SKM-1 (cell line): ENCODE data around the gene FXYD1.
A peak's percentile ranks its signal among the peaks of the same experiment; 100 is the strongest.
"Not testable (repeated sequence)": the region's sequence is repeated elsewhere in the genome, so short reads cannot be mapped to it uniquely, and the experiment has no call there.

Source experiments
- DNase-seq: peaks from one replicate; lab custom pipeline; 2025; ENCODE audit not compliant: unreplicated experiment; lab: John Stamatoyannopoulos, UW

Gene FXYD1

GRCh38 chr19:35141837-35142605 is 3.4 kb downstream of the FXYD1 start:
- DNase-seq: no peak

GRCh38 chr19:35142606-35143230 is 4.1 kb downstream of the FXYD1 start:
- DNase-seq: peak; percentile 26

DNA sequence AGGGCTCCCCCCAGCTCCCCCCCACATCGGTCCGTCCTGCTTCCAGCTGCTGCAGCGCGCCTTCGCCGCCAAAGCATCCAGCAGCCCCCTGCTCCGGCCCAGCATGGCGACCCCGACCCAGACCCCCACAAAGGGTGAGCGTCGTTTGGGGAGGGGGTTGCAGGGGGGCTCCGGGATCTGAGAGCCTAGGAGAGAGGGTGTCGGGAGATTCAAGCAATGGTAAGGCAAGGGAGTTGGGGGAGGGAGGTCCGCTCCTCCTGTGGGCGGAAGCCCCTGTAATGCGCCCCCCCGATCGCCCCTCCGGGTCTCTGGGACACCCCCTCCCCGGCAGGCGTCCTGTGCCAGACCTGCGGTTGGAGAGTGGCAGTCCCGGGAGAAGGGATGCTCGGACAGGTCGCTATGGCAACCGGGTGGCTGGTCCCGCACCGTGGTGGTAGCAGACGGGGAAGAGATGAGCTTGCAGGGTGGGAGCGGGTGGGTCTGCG is 4.6 kb downstream of the FXYD1 start, which contains the start of gene FXYD7:
Gene FXYD7 (plus strand): TSS at position 25 of the 485 bp plus-strand sequence. CDS start 79 bp downstream, at position 104.
- no peak for DNase-seq

DNA sequence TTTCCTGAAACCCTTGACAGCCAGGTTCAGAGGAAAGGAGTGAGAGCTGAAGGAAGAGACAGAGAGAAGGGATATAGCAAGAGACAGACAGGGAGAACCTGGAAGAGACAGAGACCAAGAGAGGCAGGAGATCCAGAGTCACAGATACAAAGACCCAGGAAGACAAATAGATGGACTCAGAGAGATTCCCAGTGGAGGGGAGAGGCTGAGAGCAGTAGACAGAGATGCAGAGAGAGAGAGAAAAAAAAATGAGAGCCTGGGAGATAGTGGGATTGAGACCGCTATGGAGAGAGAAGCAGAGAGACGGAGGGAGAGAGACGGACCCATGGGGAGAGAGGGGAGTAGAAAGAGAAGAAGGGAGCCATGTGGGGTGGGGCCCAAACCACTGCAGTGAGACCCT is 5.2 kb downstream of the FXYD1 start:
- DNase-seq: no peak

DNA sequence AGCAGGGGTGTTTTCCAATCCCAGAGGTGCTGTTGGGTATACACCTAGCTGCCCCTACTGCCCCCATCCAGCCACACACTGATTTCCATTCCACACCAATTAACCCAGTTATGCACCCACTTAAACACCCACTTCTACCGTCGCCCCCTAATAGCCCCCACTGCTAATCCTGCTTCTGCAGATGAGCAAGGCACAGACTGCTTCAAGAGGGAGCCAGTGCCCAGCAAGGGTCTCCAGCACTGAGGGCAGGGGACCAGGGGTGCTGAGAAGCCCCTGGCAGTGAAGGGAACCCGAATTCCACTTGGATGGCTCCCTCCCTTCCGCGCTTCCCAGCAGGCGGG is 5.6 kb downstream of the FXYD1 start:
- no peak for DNase-seq

DNA sequence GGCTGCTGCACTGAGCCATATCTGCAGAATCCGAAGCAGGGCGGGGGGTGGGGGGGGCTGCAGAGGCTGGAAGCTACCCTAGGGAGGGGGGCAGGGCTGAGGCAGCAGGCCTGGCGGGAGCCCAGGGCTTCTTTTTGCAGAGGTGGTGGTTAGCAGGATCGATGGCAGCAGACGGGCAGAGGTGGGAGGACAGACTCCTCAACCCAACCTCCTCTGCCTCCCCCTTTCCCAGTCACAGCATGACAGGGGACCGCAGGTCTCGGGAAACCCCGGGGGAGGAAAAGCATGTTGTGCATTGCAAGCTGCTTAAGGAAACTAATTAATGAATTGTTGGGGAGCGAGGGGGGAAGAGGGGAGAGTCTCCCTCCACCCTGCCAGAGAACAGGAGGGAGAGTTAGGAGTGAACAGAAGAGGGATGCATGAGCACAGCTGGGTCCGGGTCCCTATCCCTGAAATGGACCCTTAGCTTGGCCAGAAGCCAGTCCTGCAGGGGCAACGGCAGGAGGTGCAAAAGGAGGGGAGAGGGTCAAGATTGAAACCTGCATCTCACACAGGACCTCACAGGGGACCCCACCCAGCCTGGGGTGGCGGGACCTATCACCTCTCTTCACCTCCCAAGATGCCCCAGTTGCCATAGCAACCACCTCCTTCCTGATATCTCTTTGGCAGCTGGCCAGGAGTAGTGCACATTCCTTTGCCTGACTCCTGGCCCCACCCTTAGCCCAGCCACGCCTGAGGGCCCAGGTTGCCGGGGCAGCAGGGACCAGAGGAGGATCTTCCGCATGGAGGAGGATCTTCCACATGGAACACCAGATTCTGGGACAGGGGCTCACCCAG is 6.2 kb downstream of the FXYD1 start:
- no peak for DNase-seq

GRCh38 chr19:35146746-35147459 is 8.3 kb downstream of the FXYD1 start:
- DNase-seq: no peak

GRCh38 chr19:35149463-35149862 is 10.8 kb downstream of the FXYD1 start:
- DNase-seq: no peak

GRCh38 chr19:35150445-35150844 is 11.8 kb downstream of the FXYD1 start:
- no peak for DNase-seq

- no peak for DNase-seq
Measured at GRCh38 chr19:35151273-35152065, 12.8 kb downstream of the FXYD1 start.

- not testable (repeated sequence) for DNase-seq
Measured at GRCh38 chr19:35153129-35153522, 14.5 kb downstream of the FXYD1 start.

DNA sequence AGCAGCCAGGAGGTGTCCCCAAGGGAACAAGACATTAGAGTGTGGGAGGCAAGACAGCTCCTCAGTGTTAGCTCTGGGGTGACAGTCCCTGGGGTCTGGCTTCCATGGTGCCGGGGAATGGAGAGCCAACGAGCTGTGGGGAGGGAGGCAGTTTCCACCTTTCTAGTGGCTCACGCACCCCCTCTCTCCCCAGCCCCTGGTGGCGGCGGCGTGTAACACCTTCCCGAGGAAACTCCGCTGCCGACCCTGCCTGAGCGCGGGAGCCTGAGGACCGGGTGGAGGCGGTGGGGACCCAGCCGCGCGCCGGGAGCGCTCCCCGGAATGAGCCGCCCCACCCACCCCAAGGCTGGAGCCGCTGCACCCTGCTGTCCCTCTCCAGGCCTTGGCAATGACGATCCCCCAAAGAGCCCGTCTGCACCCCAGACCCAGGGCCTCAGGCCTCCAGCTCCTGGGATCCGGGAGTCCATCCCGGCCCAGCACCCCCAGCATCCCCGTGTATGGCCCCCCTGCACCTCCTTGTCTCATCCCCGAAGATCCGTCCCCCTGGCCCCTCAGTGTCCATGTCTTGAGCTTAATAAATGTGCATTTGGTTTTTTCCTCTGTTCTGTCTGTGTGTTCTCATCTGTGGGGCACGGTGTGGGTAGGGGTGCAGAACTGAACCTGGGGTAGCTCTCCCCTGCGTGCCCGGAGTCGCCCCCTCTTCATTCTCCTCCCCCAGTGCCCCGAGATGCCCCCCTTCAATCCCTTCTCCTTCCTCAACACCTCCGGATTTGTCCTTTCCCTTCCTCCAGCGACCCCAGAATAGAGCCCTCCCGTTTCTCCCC is 15.3 kb downstream of the FXYD1 start:
- DNase-seq: no peak

GRCh38 chr19:35154525-35155406 is 16.1 kb downstream of the FXYD1 start, which contains the start of gene FXYD5:
Gene FXYD5 (plus strand): TSS chr19:35154735. CDS start chr19:35155551, 816 bp downstream.
- DNase-seq: peak; percentile 65

DNA sequence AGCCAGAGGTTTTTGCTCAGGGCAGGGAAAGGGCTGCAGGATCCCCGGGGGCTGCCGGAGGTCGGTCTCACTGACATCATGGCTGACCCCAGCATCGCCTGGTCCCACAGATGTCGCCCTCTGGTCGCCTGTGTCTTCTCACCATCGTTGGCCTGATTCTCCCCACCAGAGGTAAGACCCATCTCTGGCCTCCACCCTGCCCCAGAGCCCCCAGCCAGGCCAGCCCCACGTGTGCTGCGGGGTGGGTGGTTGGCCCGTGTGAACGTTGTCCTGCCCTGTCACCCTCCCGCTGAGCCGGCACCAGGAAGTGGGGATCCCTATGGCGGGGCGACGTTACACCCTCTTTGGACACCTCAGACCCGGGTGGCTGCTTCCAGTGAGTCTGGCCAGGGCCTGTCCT is 16.8 kb downstream of the FXYD1 start:
- no peak for DNase-seq

- DNase-seq: no peak
Measured at GRCh38 chr19:35155981-35156672, 17.5 kb downstream of the FXYD1 start.

GRCh38 chr19:35156673-35157014 is 18.0 kb downstream of the FXYD1 start:
- no peak for DNase-seq

- DNase-seq: no peak
Measured at GRCh38 chr19:35157431-35157830, 18.8 kb downstream of the FXYD1 start.

GRCh38 chr19:35159606-35160005 is 21.0 kb downstream of the FXYD1 start:
- no peak for DNase-seq
